OCI-LY7 (cell line): ENCODE data around the gene HMGCS1.

ENCODE experiments used
- EZH2phosphoT487 ChIP-seq: fragments of 200-600 bp; sonication (generic); IDR thresholded peaks from 2 replicates; pipeline ENCODE4 v1.6.1; 2018; ENCODE audit warnings: low read depth, borderline replicate concordance, mild to moderate bottlenecking, mixed run types, antibody characterized with exemption, low read length, moderate library complexity, mixed read lengths
- TF ChIP-seq, protein P1 (sequence below): fragments of 200-600 bp; sonication (generic); conservative IDR thresholded peaks from 2 replicates; pipeline ENCODE4 v1.5.1; 2014; ENCODE audit warnings: mild to moderate bottlenecking, antibody characterized with exemption, low read length, moderate library complexity, mixed read lengths

DNA sequence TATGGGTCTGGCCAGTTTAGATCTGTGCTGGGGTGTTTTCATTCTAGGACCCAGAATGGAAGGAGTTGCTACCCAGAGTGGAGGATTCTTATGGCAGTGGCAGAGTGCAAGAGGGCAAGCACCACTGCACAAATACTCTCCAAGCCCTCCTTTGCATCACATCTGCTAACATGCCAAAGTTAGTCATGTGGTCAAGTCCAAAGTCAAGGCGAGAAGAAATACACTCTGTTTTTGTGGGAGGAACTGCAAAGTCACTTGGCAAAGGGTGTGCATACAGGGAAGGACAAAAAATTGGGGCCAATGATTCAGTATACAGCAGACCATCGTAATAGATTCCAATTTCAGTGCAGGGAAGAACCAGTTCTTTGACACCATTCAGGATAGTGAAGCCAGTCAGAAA lies 43.9 kb upstream of the HMGCS1 start:
- TF ChIP-seq, protein P1, sequence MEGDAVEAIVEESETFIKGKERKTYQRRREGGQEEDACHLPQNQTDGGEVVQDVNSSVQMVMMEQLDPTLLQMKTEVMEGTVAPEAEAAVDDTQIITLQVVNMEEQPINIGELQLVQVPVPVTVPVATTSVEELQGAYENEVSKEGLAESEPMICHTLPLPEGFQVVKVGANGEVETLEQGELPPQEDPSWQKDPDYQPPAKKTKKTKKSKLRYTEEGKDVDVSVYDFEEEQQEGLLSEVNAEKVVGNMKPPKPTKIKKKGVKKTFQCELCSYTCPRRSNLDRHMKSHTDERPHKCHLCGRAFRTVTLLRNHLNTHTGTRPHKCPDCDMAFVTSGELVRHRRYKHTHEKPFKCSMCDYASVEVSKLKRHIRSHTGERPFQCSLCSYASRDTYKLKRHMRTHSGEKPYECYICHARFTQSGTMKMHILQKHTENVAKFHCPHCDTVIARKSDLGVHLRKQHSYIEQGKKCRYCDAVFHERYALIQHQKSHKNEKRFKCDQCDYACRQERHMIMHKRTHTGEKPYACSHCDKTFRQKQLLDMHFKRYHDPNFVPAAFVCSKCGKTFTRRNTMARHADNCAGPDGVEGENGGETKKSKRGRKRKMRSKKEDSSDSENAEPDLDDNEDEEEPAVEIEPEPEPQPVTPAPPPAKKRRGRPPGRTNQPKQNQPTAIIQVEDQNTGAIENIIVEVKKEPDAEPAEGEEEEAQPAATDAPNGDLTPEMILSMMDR, result no peak
- TF ChIP-seq EZH2phosphoT487, result no peak
